PC-9 (cell line): ENCODE measurements around the gene VPS13D. TPM values are rescaled to one million over a fixed set of nuclear protein-coding genes. Genes with fewer than 3 reads are reported as not detected.

ENCODE experiments used
- BruUV-seq: library from RNA; stranded (reverse); fragments of 400-500 nt; replicated peaks from 2 replicates; lab custom pipeline; 2021; lab: Mats Ljungman, UMichigan
- CTCF ChIA-PET: fragments of 300-600 bp; sonication (Branson Sonifier 250); formaldehyde crosslinking; loops from one replicate; lab custom pipeline; 2022; ENCODE audit warnings: antibody characterized with exemption; lab: Charles Lee
- POLR2A ChIA-PET: fragments of 300-600 bp; sonication (Branson Sonifier 250); formaldehyde crosslinking; loops from one replicate; lab custom pipeline; 2022; ENCODE audit warnings: antibody characterized with exemption; ENCODE audit not compliant: unreplicated experiment; lab: Charles Lee
- DNase-seq, 2 experiments: peaks; one replicate each; pipeline versions ENCODE4 v3.0.0 to v3.0.0-alpha.2; 2015 to 2022; ENCODE audit warnings: mixed read lengths in 1 of 2
- H2AFZ ChIP-seq: fragments of 200-600 bp; sonication (generic); 2 replicates; pipeline ENCODE4 v1.8.1; 2017; ENCODE audit warnings: antibody characterized with exemption
- H3F3A ChIP-seq: fragments of 200-600 bp; sonication (generic); 2 replicates; pipeline ENCODE4 v1.8.1; 2017; ENCODE audit warnings: antibody characterized with exemption, mild to moderate bottlenecking, low read depth; ENCODE audit not compliant: insufficient read depth
- H3K27ac ChIP-seq: fragments of 200-600 bp; sonication (generic); 2 replicates; pipeline ENCODE4 v1.6.1; 2016; ENCODE audit warnings: mixed run types
- H3K27me3 ChIP-seq: fragments of 200-600 bp; sonication (generic); 2 replicates; pipeline ENCODE4 v1.6.1; 2016; ENCODE audit warnings: low read depth, mixed run types; ENCODE audit not compliant: insufficient read depth
- H3K36me3 ChIP-seq: fragments of 200-600 bp; sonication (generic); 2 replicates; pipeline ENCODE4 v1.6.1; 2016; ENCODE audit warnings: low read depth, mixed run types
- H3K4me1 ChIP-seq: fragments of 200-600 bp; sonication (generic); replicated peaks from 2 replicates; pipeline ENCODE4 v1.6.1; 2016; ENCODE audit warnings: mixed run types; ENCODE audit not compliant: insufficient read depth
- H3K4me2 ChIP-seq: fragments of 200-600 bp; sonication (generic); 2 replicates; pipeline ENCODE4 v1.6.1; 2017; ENCODE audit warnings: mixed run types
- H3K4me3 ChIP-seq: fragments of 200-600 bp; sonication (generic); 2 replicates; pipeline ENCODE4 v1.6.1; 2016; ENCODE audit warnings: mixed run types
- H3K79me2 ChIP-seq: fragments of 200-600 bp; sonication (generic); 2 replicates; pipeline ENCODE4 v1.6.1; 2017; ENCODE audit warnings: low read depth, mixed run types
- H3K9me2 ChIP-seq: fragments of 200-600 bp; sonication (generic); 2 replicates; pipeline ENCODE4 v1.8.1; 2017; ENCODE audit warnings: mild to moderate bottlenecking; ENCODE audit not compliant: insufficient read depth
- H3K9me3 ChIP-seq: fragments of 200-600 bp; sonication (generic); 2 replicates; pipeline ENCODE4 v1.8.1; 2016; ENCODE audit warnings: low read depth; ENCODE audit not compliant: insufficient read depth
- H4K20me1 ChIP-seq: fragments of 200-600 bp; sonication (generic); 2 replicates; pipeline ENCODE4 v1.8.1; 2017; ENCODE audit not compliant: insufficient read depth
- EZH2 ChIP-seq: fragments of 200-600 bp; sonication (generic); IDR thresholded peaks from 2 replicates; pipeline ENCODE4 v1.8.0; 2017; ENCODE audit warnings: antibody characterized with exemption, low read depth
- intact Hi-C: fragments of 100-400 bp; cut with micrococcal nuclease; formaldehyde crosslinking; loops from one replicate; pipeline ENCODE4 v1.10.0; 2022; ENCODE audit not compliant: unreplicated experiment
- total RNA-seq: library from RNA; stranded (reverse); gene quantifications from 2 replicates; pipeline ENCODE4 v1.2.3, GENCODE V29; 2021
- TF ChIP-seq, protein P1 (sequence below): fragments of 200-600 bp; sonication (generic); conservative IDR thresholded peaks from 2 replicates; pipeline ENCODE4 v1.6.1; 2017; ENCODE audit warnings: mixed run types, antibody characterized with exemption, mild to moderate bottlenecking, moderate library complexity

The VPS13D gene
- total RNA-seq, 1 experiment from 2014 or later: 36.2 TPM

DNA sequence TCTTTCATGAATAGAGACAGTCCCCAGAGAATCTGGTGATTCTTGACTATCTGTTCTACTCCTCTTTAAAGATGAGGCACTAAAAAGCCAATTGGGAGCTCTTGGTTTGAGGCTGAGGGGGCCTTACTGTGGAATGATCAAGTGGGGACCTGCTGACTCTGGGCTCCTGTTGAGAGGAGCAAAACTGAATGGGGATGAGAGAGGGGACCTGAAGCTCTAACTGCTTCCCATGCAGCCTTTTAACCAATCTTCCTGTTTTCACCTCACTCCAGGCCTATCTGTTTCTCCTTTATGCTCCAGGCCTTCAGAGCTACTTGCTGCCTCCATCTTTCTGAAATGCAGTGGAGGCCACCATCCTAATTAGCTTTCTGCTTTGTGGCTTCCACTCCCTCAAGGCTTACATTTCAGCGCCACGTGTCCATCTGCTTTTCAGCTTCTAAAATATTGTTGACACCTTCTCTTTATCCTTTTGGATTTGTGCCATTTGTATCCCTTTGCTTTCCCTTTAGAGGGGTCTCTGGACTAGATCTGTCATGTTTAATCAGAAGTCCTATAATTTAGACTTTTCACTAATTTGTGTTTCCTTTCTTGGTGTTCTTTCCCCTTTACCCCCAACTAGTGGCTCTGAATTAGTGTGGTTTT lies 242.4 kb downstream of the VPS13D start:
- Histone ChIP-seq H3F3A (peaks cover 18% of the 10 kb centered on the region), H3K79me2 (no peaks in the 10 kb centered on the region), H3K36me3 (0 out of 2 replicates have a peak, but pooled peaks cover 3% of the 10 kb centered on the region), H2AFZ (no peak overlapping the region), H3K9me2 (no peaks in the 10 kb centered on the region), H3K4me2 (no peak overlapping the region), H4K20me1 (no peaks in the 10 kb centered on the region), H3K27ac (no peak overlapping the region), H3K4me3 (no peak overlapping the region), H3K27me3 (no peaks in the 10 kb centered on the region), H3K9me3 (peaks cover 15% of the 10 kb centered on the region; the same call in 1 of the 2 replicates), H3K4me1 (peaks cover 28% of the 10 kb centered on the region)
- no peak for TF ChIP-seq EZH2
- TF ChIP-seq, protein P1, sequence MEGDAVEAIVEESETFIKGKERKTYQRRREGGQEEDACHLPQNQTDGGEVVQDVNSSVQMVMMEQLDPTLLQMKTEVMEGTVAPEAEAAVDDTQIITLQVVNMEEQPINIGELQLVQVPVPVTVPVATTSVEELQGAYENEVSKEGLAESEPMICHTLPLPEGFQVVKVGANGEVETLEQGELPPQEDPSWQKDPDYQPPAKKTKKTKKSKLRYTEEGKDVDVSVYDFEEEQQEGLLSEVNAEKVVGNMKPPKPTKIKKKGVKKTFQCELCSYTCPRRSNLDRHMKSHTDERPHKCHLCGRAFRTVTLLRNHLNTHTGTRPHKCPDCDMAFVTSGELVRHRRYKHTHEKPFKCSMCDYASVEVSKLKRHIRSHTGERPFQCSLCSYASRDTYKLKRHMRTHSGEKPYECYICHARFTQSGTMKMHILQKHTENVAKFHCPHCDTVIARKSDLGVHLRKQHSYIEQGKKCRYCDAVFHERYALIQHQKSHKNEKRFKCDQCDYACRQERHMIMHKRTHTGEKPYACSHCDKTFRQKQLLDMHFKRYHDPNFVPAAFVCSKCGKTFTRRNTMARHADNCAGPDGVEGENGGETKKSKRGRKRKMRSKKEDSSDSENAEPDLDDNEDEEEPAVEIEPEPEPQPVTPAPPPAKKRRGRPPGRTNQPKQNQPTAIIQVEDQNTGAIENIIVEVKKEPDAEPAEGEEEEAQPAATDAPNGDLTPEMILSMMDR: no peak
- ChIA-PET POLR2A (no interaction called here), CTCF (no interaction called here)
- intact Hi-C loops: no loop called here
- BruUV-seq: no TSS peak
- no peak for DNase-seq

DNA sequence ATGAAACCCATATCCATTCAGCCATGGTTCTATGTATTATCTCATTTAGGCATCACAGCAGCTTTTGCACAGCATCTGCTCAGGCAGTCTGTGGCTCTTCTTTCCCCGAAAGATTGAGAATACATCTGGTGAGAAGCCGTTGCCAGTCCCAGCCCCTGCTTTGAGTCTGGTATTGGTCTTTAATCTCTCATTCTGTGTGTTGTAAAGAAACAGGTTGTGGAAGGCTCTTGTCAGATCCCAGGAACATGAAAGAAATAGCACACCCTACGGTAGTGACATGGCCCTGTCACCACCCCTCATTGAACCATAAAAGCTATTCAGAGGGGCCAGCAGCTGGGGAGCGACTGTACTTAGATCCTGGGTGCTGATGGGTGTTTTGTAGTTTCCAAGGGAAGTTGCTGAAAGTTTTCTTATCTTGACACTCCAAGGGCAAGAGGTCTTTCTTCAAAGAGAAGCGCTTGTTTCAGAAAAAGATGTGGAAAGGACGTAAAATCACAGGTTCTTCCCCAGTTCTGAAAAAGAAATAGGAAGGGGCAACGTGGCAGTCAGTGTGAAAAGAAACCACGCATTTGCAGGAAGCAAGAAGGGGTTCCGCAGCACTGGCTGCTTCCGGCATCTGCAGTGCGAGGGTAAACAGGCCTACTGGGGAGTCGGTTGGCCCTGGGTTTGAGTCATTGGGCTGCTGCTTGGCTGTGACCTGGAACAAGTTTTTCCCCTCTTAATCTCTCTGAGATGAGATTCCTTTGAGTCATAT lies 243.1 kb downstream of the VPS13D start:
- peaks cover 15% of the 10 kb centered on the region; the same call in 1 of the 2 replicates for H3K9me3 ChIP-seq
- intact Hi-C loops: no loop called here
- peaks cover 35% of the 10 kb centered on the region for H3K4me1 ChIP-seq
- no peak for DNase-seq
- no peak overlapping the region for H3K4me3 ChIP-seq
- POLR2A ChIA-PET: no interaction called here
- no peaks in the 10 kb centered on the region for H3K79me2 ChIP-seq
- no peak overlapping the region for H3K27ac ChIP-seq
- no peaks in the 10 kb centered on the region for H3K9me2 ChIP-seq
- H3F3A ChIP-seq: peaks cover 25% of the 10 kb centered on the region
- H3K36me3 ChIP-seq: 0 out of 2 replicates have a peak, but pooled peaks cover 3% of the 10 kb centered on the region
- BruUV-seq: no TSS peak
- H3K4me2 ChIP-seq: no peak overlapping the region
- H2AFZ ChIP-seq: no peak overlapping the region
- H3K27me3 ChIP-seq: no peaks in the 10 kb centered on the region
- TF ChIP-seq, protein P1: no peak
- TF ChIP-seq EZH2: no peak
- no peaks in the 10 kb centered on the region for H4K20me1 ChIP-seq
- CTCF ChIA-PET: no interaction called here

DNA sequence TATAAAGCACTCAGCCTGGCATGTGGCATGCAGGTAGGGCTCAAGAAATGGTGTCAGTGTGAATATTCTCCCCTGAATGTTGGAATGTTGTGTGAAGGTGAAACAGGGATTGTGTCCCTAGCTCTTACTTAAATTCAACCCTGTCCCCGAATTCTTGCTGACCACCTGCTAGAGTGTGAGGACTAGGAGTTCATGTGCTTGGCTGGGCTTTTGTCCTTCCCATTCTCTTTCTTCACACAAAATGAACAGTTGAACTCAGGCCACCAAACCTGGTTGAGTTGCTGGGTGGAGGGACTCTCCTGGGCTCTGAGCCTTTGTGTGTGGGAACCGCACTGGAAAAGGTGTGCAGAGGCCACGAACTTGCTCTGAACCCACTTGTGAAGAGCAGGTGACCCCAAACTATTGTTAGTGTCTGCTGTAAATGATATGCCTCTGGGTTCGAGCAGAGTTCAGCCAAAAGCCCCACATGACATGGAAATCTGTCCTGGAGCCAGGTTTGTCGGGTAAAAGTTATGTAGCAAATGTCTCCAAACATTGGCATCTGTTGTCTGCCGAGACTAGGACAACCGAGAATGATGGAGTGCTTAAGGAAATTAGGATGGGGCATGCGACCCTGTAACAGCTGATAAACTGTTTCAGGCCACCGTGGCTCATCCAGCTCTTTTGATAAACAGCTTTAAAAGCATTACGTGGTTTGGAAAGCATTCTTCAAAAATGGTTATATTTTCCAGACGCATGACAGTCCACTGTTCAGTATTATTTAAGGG lies 243.9 kb downstream of the VPS13D start:
- CTCF ChIA-PET: no interaction called here
- H3F3A ChIP-seq: peaks cover 30% of the 10 kb centered on the region

More for the DNA sequence above, 243.9 kb downstream of the VPS13D start:
- Histone ChIP-seq H3K9me3 (peaks cover 15% of the 10 kb centered on the region; the same call in 1 of the 2 replicates), H3K4me2 (no peak overlapping the region), H4K20me1 (no peaks in the 10 kb centered on the region), H3K36me3 (0 out of 2 replicates have a peak, but pooled peaks cover 3% of the 10 kb centered on the region), H3K79me2 (no peaks in the 10 kb centered on the region), H3K4me3 (no peak overlapping the region), H2AFZ (no peak overlapping the region), H3K27me3 (no peaks in the 10 kb centered on the region), H3K9me2 (no peaks in the 10 kb centered on the region), H3K4me1 (peaks cover 40% of the 10 kb centered on the region), H3K27ac (no peak overlapping the region)
- BruUV-seq: no TSS peak
- TF ChIP-seq EZH2: no peak
- POLR2A ChIA-PET: interaction anchor here (0.7 kb wide), 1 partner anchor 90 kb away, joined by 3 read pairs; no protein-coding TSS in a partner anchor
- intact Hi-C loops: no loop called here
- no peak for DNase-seq
